Measurements from ENCODE around the gene LY9. TPM values are rescaled to one million over a fixed set of nuclear protein-coding genes. Genes with fewer than 3 reads are reported as not detected.

Gene LY9
- total RNA-seq, 1 experiment from 2014 or later = not detected

DNA sequence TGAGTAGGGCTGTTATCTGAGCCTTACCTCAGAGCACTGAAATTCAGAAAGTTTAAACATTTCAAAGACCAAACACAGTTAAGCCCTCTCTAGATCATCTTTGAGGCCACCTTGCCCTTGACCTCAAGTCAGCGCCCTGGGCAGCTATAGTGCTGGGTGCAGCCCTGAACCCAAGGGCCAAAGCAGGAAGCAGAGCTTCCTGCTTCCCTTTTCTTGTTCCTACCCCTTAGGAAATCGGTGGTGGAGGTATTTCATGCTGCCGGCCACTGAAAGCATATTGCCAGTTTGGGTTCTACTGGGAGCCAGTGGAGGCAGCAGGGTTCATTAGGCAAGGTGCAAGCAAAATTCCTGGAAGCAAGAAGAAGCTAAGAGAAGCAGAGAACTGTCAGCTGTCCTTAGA lies 40.6 kb downstream of the LY9 start:
- no peak overlapping the region for H3K27ac ChIP-seq (ENCODE audit: insufficient read length, low read depth, low read length)
- H3K9ac ChIP-seq (ENCODE audit: extremely low read depth, insufficient read length, low read length) = no peak overlapping the region
- H2BK5ac ChIP-seq (ENCODE audit: insufficient read length, low read length) = no peak overlapping the region
- no peak overlapping the region for H2BK120ac ChIP-seq (ENCODE audit: low read depth, low read length, poor library complexity, severe bottlenecking)
- H2AFZ ChIP-seq (ENCODE audit: low read length) = no peak overlapping the region
- H4K91ac ChIP-seq (ENCODE audit: insufficient read length, low read depth, low read length) = no peak overlapping the region
- no peaks in the 10 kb centered on the region for H3K36me3 Mint-ChIP-seq (ENCODE audit: insufficient read depth in 1 of 3, low read depth in 3 of 3)
- H3K4me1 ChIP-seq (ENCODE audit: insufficient read depth, low read length) = no peaks in the 10 kb centered on the region
- H3K4me3 Mint-ChIP-seq = no peak overlapping the region
- H2BK12ac ChIP-seq (ENCODE audit: insufficient read length, low read depth, low read length) = no peak overlapping the region
- H3K27me3 ChIP-seq (ENCODE audit: insufficient read depth, low read length) = no peaks in the 10 kb centered on the region
- H3K79me1 ChIP-seq (ENCODE audit: insufficient read depth, low read depth, low read length, poor library complexity, severe bottlenecking) = no peaks in the 10 kb centered on the region
- no peaks in the 10 kb centered on the region for H3K27me3 Mint-ChIP-seq (ENCODE audit: low read depth)
- H2BK15ac ChIP-seq (ENCODE audit: low read depth, low read length) = no peak overlapping the region
- no peaks in the 10 kb centered on the region for H3K23me2 ChIP-seq (ENCODE audit: insufficient read length, low read depth, low read length, poor library complexity, severe bottlenecking)
- no peaks in the 10 kb centered on the region for H3K9me3 ChIP-seq (ENCODE audit: control insufficient read depth, low read depth, low read length)
- H3K4ac ChIP-seq (ENCODE audit: low read depth, low read length) = no peak overlapping the region
- no peak overlapping the region for H3K4me2 ChIP-seq (ENCODE audit: insufficient read depth, insufficient read length, low read length)
- no peaks in the 10 kb centered on the region for H4K20me1 ChIP-seq (ENCODE audit: control insufficient read depth, insufficient read depth, insufficient read length)
- H3K27ac Mint-ChIP-seq = no peak overlapping the region
- no peak overlapping the region for H2AK5ac ChIP-seq (ENCODE audit: insufficient read length, low read length)
- H4K5ac ChIP-seq (ENCODE audit: insufficient read length, low read depth, low read length) = no peak overlapping the region
- TF ChIP-seq CTCF (conservative IDR thresholded peaks at IDR 0.05) = no peak
- H3K14ac ChIP-seq (ENCODE audit: insufficient read depth, low read length) = no peak overlapping the region
- H3K79me2 ChIP-seq (ENCODE audit: insufficient read depth, low read length) = no peaks in the 10 kb centered on the region
- peaks cover 19% of the 10 kb centered on the region in 2 experiments for H3K4me1 Mint-ChIP-seq
- no peak overlapping the region for H3K56ac ChIP-seq (ENCODE audit: insufficient read length, low read depth, low read length)
- H4K8ac ChIP-seq (replicated peaks; ENCODE audit: insufficient read length, low read depth, low read length) = no peak overlapping the region
- no CpG with 5 or more reads among the region's 3 CpGs for WGBS (ENCODE audit: extremely low coverage, insufficient read length, low lambda C conversion rate)
- no peak overlapping the region for H2BK20ac ChIP-seq (ENCODE audit: low read depth, low read length, poor library complexity, severe bottlenecking)
- H3K18ac ChIP-seq (ENCODE audit: insufficient read length, low read depth, low read length) = no peak overlapping the region
- H3K23ac ChIP-seq (ENCODE audit: insufficient read length, low read depth, low read length) = no peak overlapping the region
- DNase-seq = no peak
- H3K9me3 Mint-ChIP-seq = no peaks in the 10 kb centered on the region
- no peak overlapping the region for H3T11ph ChIP-seq (ENCODE audit: low read length)
